IMR-90 (cell line): ENCODE data around the gene CYP8B1. TPM values are rescaled to one million over a fixed set of nuclear protein-coding genes. Genes with fewer than 3 reads are reported as not detected.

ENCODE experiments used
- ATAC-seq: fragments of 200-7000 bp; cut with Tn5 transposase; 2 replicates; pipeline ENCODE4 v1.9.1; 2020; ENCODE audit warnings: low read depth, mild to moderate bottlenecking, moderate library complexity
- BruUV-seq: library from RNA; stranded (reverse); fragments of 400-500 nt; replicated peaks from 2 replicates; lab custom pipeline; 2021; lab: Mats Ljungman, UMichigan
- CTCF ChIA-PET: fragments of 300-600 bp; formaldehyde crosslinking; extraction: SDS; loops from one replicate; lab custom pipeline; 2021; ENCODE audit warnings: antibody characterized with exemption; lab: Yijun Ruan, JAX
- POLR2A ChIA-PET: fragments of 300-600 bp; sonication (Branson Sonifier 250); formaldehyde crosslinking; loops from one replicate; lab custom pipeline; 2022; ENCODE audit warnings: antibody characterized with exemption; ENCODE audit not compliant: unreplicated experiment; lab: Charles Lee
- DNase-seq: peaks from one replicate; pipeline ENCODE4 v3.0.0; 2013
- H2AFZ ChIP-seq: replicated peaks from 2 replicates; pipeline ENCODE3; 2013; ENCODE audit warnings: low read length, mild to moderate bottlenecking; ENCODE audit not compliant: poor library complexity
- H2AK5ac ChIP-seq: 2 replicates; pipeline ENCODE4 v1.6.1; 2013; ENCODE audit warnings: low read depth, low read length, inconsistent platforms
- H2AK9ac ChIP-seq: replicated peaks from 2 replicates; pipeline ENCODE3; 2013; ENCODE audit warnings: mild to moderate bottlenecking, low read depth, low read length, moderate library complexity; ENCODE audit not compliant: poor library complexity
- H2BK120ac ChIP-seq: 2 replicates; pipeline ENCODE4 v1.6.1; 2013; ENCODE audit warnings: low read depth, low read length, inconsistent platforms
- H2BK15ac ChIP-seq: 3 replicates; pipeline ENCODE4 v1.6.1; 2013; ENCODE audit warnings: low read depth, low read length, inconsistent platforms
- H2BK20ac ChIP-seq: 2 replicates; pipeline ENCODE4 v1.6.1; 2013; ENCODE audit warnings: low read depth, mild to moderate bottlenecking, inconsistent platforms, low read length, moderate library complexity
- H2BK5ac ChIP-seq: 2 replicates; pipeline ENCODE4 v1.6.1; 2013; ENCODE audit warnings: mild to moderate bottlenecking, low read depth, low read length, inconsistent platforms; ENCODE audit not compliant: poor library complexity, severe bottlenecking
- H3K14ac ChIP-seq: replicated peaks from 2 replicates; pipeline ENCODE4 v1.6.1; 2013; ENCODE audit warnings: low read depth, low read length, inconsistent platforms
- H3K18ac ChIP-seq: 2 replicates; pipeline ENCODE4 v1.6.1; 2013; ENCODE audit warnings: low read depth, low read length, control low read depth
- H3K23ac ChIP-seq: 2 replicates; pipeline ENCODE4 v1.6.1; 2013; ENCODE audit warnings: low read depth, low read length, inconsistent platforms
- H3K27ac ChIP-seq: 2 replicates; pipeline ENCODE4 v1.5.1; 2013; ENCODE audit warnings: mild to moderate bottlenecking, control low read depth, low read length; ENCODE audit not compliant: insufficient read depth
- H3K27me3 ChIP-seq: 2 replicates; pipeline ENCODE4 v1.6.1; 2013; ENCODE audit warnings: low read length; ENCODE audit not compliant: control insufficient read depth, insufficient read depth
- H3K36me3 ChIP-seq: 2 replicates; pipeline ENCODE4 v1.6.1; 2013; ENCODE audit warnings: low read length, mixed read lengths; ENCODE audit not compliant: control insufficient read depth, insufficient read depth
- H3K4ac ChIP-seq: 2 replicates; pipeline ENCODE4 v1.6.1; 2013; ENCODE audit warnings: low read depth, low read length, inconsistent platforms
- H3K4me1 ChIP-seq: 2 replicates; pipeline ENCODE4 v1.6.1; 2013; ENCODE audit warnings: low read length, mixed read lengths; ENCODE audit not compliant: control insufficient read depth, insufficient read depth
- H3K4me2 ChIP-seq: 2 replicates; pipeline ENCODE4 v1.6.1; 2013; ENCODE audit warnings: low read depth, mild to moderate bottlenecking, control low read depth, low read length, moderate library complexity
- H3K4me3 ChIP-seq: 2 replicates; pipeline ENCODE4 v1.5.1; 2013; ENCODE audit warnings: low read depth, mild to moderate bottlenecking, control low read depth, low read length, moderate library complexity; ENCODE audit not compliant: insufficient read depth
- H3K56ac ChIP-seq: 2 replicates; pipeline ENCODE4 v1.6.1; 2013; ENCODE audit warnings: low read length, inconsistent platforms; ENCODE audit not compliant: insufficient read depth; ENCODE audit errors: extremely low read depth
- H3K79me1 ChIP-seq, 2 experiments: 2 replicates each; pipeline ENCODE4 v1.6.1; 2013; ENCODE audit warnings: low read length in 2 of 2, inconsistent platforms in 1 of 2, low read depth in 1 of 2
- H3K9ac ChIP-seq: 2 replicates; pipeline ENCODE4 v1.6.1; 2013; ENCODE audit warnings: low read depth, low read length, control low read depth
- H3K9me1 ChIP-seq: 2 replicates; pipeline ENCODE4 v1.6.1; 2013; ENCODE audit warnings: low read length, inconsistent platforms; ENCODE audit not compliant: insufficient read depth
- H3K9me3 ChIP-seq: 2 replicates; pipeline ENCODE4 v1.6.1; 2013; ENCODE audit warnings: low read length; ENCODE audit not compliant: control insufficient read depth, insufficient read depth
- H4K20me1 ChIP-seq: 2 replicates; pipeline ENCODE4 v1.6.1; 2013; ENCODE audit warnings: low read length, inconsistent platforms; ENCODE audit not compliant: insufficient read depth
- H4K5ac ChIP-seq: 2 replicates; pipeline ENCODE4 v1.6.1; 2013; ENCODE audit warnings: mild to moderate bottlenecking, low read depth, low read length, control low read depth
- H4K8ac ChIP-seq, 2 experiments: 2 replicates each; pipeline ENCODE4 v1.6.1; 2013; ENCODE audit warnings: low read depth in 2 of 2, low read length in 2 of 2, control low read depth in 1 of 2, inconsistent platforms in 1 of 2
- H4K91ac ChIP-seq: 2 replicates; pipeline ENCODE4 v1.6.1; 2013; ENCODE audit warnings: low read depth, low read length, inconsistent platforms; ENCODE audit not compliant: insufficient read depth
- CEBPB ChIP-seq: IDR thresholded peaks from 2 replicates; pipeline ENCODE4 v1.6.1; 2012; ENCODE audit warnings: low read depth, low read length, improper control_type of control experiment
- POLR2A ChIP-seq: IDR thresholded peaks from 2 replicates; pipeline ENCODE4 v1.6.1; 2012; ENCODE audit warnings: mild to moderate bottlenecking, low read depth, low read length
- RFX5 ChIP-seq: IDR thresholded peaks from 2 replicates; pipeline ENCODE4 v1.8.0; 2012; ENCODE audit warnings: low read depth, mild to moderate bottlenecking, low read length, moderate library complexity
- WGBS, 2 experiments: methylation state at CpG; one replicate each; pipeline versions ENCODE4 v1.1.5 to v1.1.7; 2013; ENCODE audit warnings: missing lambda C conversion rate in 2 of 2; ENCODE audit not compliant: insufficient read length in 1 of 2; ENCODE audit errors: extremely low coverage in 2 of 2; 5-methylcytosine and 5-hydroxymethylcytosine counted together
- dilution Hi-C: fragments of 300-500 bp; cut with HindIII; formaldehyde crosslinking; loops from one replicate; pipeline ENCODE4 v1.14.3; 2018; ENCODE audit warnings: low sequenced_read_pairs; ENCODE audit not compliant: unreplicated experiment
- in situ Hi-C: fragments of 300-500 bp; cut with MboI; formaldehyde crosslinking; loops from 3 replicates; pipeline ENCODE4 v1.14.3; 2019; ENCODE audit warnings: low sequenced_read_pairs, inconsistent platforms, mixed read lengths
- intact Hi-C: fragments of 100-400 bp; cut with micrococcal nuclease; formaldehyde crosslinking; loops from 2 replicates; pipeline ENCODE4 v1.10.0; 2022
- polyA plus RNA-seq, 3 experiments: library from polyadenylated mRNA; depleted of rRNA; stranded (reverse); fragments of >200 nt; gene quantifications; 2 replicates each; pipeline ENCODE4 v1.2.3, GENCODE V29; 2012; ENCODE audit warnings: low replicate concordance in 1 of 3
- total RNA-seq: library from RNA; depleted of rRNA; stranded (reverse); fragments of >200 nt; gene quantifications from 2 replicates; pipeline ENCODE4 v1.2.3, GENCODE V29; 2012
- TF ChIP-seq, protein P1 (sequence below): fragments of 150-350 bp; IDR thresholded peaks from 2 replicates; pipeline ENCODE4 v1.6.1; 2017; ENCODE audit warnings: mild to moderate bottlenecking, antibody characterized with exemption, low read length, low read depth
- TF ChIP-seq, protein P2 (sequence below): fragments of 150-350 bp; IDR thresholded peaks from 2 replicates; pipeline ENCODE4 v1.6.1; 2016; ENCODE audit warnings: low read depth, mild to moderate bottlenecking, low read length, moderate library complexity, borderline replicate concordance
- TF ChIP-seq, protein P3 (sequence below): conservative IDR thresholded peaks from 2 replicates; pipeline ENCODE4 v1.5.1; 2012; ENCODE audit warnings: mild to moderate bottlenecking, low read depth, low read length, improper control_type of control experiment

Gene CYP8B1
- total and polyA plus RNA-seq, 2 of the 4 experiments (the other 2 are of a cell fraction) = not detected

- H3K36me3 ChIP-seq = no peaks in the 10 kb centered on the region
- H3K79me1 ChIP-seq = no peaks in the 10 kb centered on the region
- H2AFZ ChIP-seq = no peak overlapping the region
- H2BK120ac ChIP-seq = no peak overlapping the region
- peaks cover 46% of the 10 kb centered on the region for H3K27me3 ChIP-seq
- no peak overlapping the region for H3K18ac ChIP-seq
- TF ChIP-seq, protein P1, sequence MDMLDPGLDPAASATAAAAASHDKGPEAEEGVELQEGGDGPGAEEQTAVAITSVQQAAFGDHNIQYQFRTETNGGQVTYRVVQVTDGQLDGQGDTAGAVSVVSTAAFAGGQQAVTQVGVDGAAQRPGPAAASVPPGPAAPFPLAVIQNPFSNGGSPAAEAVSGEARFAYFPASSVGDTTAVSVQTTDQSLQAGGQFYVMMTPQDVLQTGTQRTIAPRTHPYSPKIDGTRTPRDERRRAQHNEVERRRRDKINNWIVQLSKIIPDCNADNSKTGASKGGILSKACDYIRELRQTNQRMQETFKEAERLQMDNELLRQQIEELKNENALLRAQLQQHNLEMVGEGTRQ = no peak
- no peak for TF ChIP-seq POLR2A
- TF ChIP-seq, protein P2, sequence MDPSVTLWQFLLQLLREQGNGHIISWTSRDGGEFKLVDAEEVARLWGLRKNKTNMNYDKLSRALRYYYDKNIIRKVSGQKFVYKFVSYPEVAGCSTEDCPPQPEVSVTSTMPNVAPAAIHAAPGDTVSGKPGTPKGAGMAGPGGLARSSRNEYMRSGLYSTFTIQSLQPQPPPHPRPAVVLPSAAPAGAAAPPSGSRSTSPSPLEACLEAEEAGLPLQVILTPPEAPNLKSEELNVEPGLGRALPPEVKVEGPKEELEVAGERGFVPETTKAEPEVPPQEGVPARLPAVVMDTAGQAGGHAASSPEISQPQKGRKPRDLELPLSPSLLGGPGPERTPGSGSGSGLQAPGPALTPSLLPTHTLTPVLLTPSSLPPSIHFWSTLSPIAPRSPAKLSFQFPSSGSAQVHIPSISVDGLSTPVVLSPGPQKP = no peak
- TF ChIP-seq RFX5 = no peak
- TF ChIP-seq CEBPB = no peak
- TF ChIP-seq, protein P3, sequence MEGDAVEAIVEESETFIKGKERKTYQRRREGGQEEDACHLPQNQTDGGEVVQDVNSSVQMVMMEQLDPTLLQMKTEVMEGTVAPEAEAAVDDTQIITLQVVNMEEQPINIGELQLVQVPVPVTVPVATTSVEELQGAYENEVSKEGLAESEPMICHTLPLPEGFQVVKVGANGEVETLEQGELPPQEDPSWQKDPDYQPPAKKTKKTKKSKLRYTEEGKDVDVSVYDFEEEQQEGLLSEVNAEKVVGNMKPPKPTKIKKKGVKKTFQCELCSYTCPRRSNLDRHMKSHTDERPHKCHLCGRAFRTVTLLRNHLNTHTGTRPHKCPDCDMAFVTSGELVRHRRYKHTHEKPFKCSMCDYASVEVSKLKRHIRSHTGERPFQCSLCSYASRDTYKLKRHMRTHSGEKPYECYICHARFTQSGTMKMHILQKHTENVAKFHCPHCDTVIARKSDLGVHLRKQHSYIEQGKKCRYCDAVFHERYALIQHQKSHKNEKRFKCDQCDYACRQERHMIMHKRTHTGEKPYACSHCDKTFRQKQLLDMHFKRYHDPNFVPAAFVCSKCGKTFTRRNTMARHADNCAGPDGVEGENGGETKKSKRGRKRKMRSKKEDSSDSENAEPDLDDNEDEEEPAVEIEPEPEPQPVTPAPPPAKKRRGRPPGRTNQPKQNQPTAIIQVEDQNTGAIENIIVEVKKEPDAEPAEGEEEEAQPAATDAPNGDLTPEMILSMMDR = no peak
- H3K4ac ChIP-seq = no peak overlapping the region
- H2AK5ac ChIP-seq = no peak overlapping the region
- no peak overlapping the region for H2BK20ac ChIP-seq
- no peaks in the 10 kb centered on the region for H3K9me3 ChIP-seq
- no peak overlapping the region for H2BK5ac ChIP-seq
- no peak overlapping the region for H4K91ac ChIP-seq
- no TSS peak for BruUV-seq
- H3K23ac ChIP-seq = no peak overlapping the region
- H4K20me1 ChIP-seq = no peaks in the 10 kb centered on the region
- no CpG with 5 or more reads among the region's 4 CpGs for WGBS, 2 experiments
- H4K8ac ChIP-seq = no peak overlapping the region
- intact Hi-C loops (no loop called here), in situ Hi-C loops (no loop called here), dilution Hi-C loops (no loop called here)
- ATAC-seq (no peak), DNase-seq (no peak)
- H2BK15ac ChIP-seq = no peak overlapping the region
- H3K4me1 ChIP-seq = no peaks in the 10 kb centered on the region
- no peak overlapping the region for H2AK9ac ChIP-seq
- H3K4me3 ChIP-seq = no peak overlapping the region
- H3K14ac ChIP-seq = no peak overlapping the region
- H3K27ac ChIP-seq = no peak overlapping the region
- no peak overlapping the region for H4K5ac ChIP-seq
- H3K9ac ChIP-seq = no peak overlapping the region
- H3K4me2 ChIP-seq = no peak overlapping the region
- no peak overlapping the region for H3K56ac ChIP-seq
- CTCF ChIA-PET = no interaction called here
- H3K9me1 ChIP-seq = no peaks in the 10 kb centered on the region
- POLR2A ChIA-PET = no interaction called here
Observed at GRCh38 chr3:42847731-42848130, 27.9 kb downstream of the CYP8B1 start.
